ENCODE results near the gene ATP6V0C. TPM values are rescaled to one million over a fixed set of nuclear protein-coding genes. Genes with fewer than 3 reads are reported as not detected.
A peak's percentile ranks its signal among the peaks of the same experiment; 100 is the strongest.

Gene ATP6V0C
- total and polyA plus RNA-seq, 2 of the 13 experiments (the other 11 are each of a cell fraction or from before 2014, with no cell fraction given): 10.4 to 20.1 TPM

DNA sequence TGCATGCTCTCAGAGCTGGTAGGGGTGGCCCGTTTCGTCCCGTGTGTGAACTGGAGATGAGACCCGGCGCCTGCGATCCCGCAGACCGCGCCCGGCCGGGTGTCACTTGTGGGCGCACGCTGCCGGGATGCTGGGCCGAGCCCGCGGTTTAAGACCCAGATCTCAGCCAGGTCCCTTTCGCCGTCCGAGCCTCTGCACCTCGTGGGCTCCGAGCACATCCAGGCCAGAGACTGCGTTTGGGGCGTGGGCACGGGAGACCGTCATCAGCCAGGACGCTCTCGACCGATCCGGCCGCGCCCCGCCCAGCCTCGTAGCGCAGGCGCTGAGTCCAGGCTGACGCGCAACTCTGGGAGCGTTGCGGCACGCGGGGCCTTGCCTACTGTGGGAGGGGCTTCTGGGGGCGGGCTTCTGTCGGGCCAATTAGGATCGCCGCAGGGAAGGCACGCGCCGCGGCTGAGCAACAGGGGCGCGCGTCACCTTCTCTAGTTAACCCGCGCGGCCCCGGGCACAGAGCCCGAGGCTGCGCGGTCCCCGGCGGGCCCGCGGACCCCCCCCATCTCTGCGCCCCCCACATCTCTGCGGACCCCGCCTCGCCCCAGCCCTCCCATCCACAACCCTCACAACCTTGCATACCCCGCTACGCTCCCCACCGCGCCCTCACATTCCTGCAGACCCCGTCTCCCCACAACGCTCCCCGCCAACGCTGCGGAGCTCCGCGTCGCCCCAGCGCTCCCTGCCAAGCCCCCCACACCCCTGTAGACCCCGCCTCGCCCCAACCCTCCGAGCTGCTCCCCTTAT is 18.1 kb downstream of the ATP6V0C start (continued):
- TF ChIP-seq, protein P1, sequence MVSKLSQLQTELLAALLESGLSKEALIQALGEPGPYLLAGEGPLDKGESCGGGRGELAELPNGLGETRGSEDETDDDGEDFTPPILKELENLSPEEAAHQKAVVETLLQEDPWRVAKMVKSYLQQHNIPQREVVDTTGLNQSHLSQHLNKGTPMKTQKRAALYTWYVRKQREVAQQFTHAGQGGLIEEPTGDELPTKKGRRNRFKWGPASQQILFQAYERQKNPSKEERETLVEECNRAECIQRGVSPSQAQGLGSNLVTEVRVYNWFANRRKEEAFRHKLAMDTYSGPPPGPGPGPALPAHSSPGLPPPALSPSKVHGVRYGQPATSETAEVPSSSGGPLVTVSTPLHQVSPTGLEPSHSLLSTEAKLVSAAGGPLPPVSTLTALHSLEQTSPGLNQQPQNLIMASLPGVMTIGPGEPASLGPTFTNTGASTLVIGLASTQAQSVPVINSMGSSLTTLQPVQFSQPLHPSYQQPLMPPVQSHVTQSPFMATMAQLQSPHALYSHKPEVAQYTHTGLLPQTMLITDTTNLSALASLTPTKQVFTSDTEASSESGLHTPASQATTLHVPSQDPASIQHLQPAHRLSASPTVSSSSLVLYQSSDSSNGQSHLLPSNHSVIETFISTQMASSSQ (IDR thresholded peaks at IDR 0.05; ENCODE audit: low read depth): no peak
- TF ChIP-seq, protein P1 (CRISPR knock-in tag; IDR thresholded peaks at IDR 0.05; ENCODE audit: borderline replicate concordance): peak; percentile 53; the same call in 1 of the 2 replicates
- TF ChIP-seq PLRG1 (conservative IDR thresholded peaks at IDR 0.05): no peak
- TF ChIP-seq ZNF558 (CRISPR knock-in tag; IDR thresholded peaks at IDR 0.05; ENCODE audit: borderline replicate concordance): no peak
- 0 out of 2 replicates have a peak, but pooled peaks have one; percentile 33 for TF ChIP-seq NRL (CRISPR knock-in tag; IDR thresholded peaks at IDR 0.05; ENCODE audit: borderline replicate concordance)
- TF ChIP-seq, protein P2, sequence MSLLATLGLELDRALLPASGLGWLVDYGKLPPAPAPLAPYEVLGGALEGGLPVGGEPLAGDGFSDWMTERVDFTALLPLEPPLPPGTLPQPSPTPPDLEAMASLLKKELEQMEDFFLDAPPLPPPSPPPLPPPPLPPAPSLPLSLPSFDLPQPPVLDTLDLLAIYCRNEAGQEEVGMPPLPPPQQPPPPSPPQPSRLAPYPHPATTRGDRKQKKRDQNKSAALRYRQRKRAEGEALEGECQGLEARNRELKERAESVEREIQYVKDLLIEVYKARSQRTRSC (CRISPR knock-in tag; IDR thresholded peaks at IDR 0.05; ENCODE audit: low read depth): no peak
- TF ChIP-seq, protein P3, sequence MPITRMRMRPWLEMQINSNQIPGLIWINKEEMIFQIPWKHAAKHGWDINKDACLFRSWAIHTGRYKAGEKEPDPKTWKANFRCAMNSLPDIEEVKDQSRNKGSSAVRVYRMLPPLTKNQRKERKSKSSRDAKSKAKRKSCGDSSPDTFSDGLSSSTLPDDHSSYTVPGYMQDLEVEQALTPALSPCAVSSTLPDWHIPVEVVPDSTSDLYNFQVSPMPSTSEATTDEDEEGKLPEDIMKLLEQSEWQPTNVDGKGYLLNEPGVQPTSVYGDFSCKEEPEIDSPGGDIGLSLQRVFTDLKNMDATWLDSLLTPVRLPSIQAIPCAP (CRISPR knock-in tag; IDR thresholded peaks at IDR 0.05; ENCODE audit: low read depth): no peak
- 0 out of 2 replicates have a peak, but pooled peaks have one; percentile 21 for TF ChIP-seq ZNF672 (CRISPR knock-in tag; IDR thresholded peaks at IDR 0.05)
- TF ChIP-seq FOXA3 (CRISPR knock-in tag; IDR thresholded peaks at IDR 0.05): peak; percentile 62
- TF ChIP-seq NCOA5 (CRISPR knock-in tag; IDR thresholded peaks at IDR 0.05): no peak
- TF ChIP-seq ZNF772 (CRISPR knock-in tag; IDR thresholded peaks at IDR 0.05): peak; percentile 92
- no peak for TF ChIP-seq MED13 (CRISPR knock-in tag; IDR thresholded peaks at IDR 0.05)
- TF ChIP-seq HOXA9 (CRISPR knock-in tag; IDR thresholded peaks at IDR 0.05; ENCODE audit: borderline replicate concordance): no peak
- no peak for TF ChIP-seq ZNF773 (CRISPR knock-in tag; IDR thresholded peaks at IDR 0.05; ENCODE audit: borderline replicate concordance)
- TF ChIP-seq, protein P4, sequence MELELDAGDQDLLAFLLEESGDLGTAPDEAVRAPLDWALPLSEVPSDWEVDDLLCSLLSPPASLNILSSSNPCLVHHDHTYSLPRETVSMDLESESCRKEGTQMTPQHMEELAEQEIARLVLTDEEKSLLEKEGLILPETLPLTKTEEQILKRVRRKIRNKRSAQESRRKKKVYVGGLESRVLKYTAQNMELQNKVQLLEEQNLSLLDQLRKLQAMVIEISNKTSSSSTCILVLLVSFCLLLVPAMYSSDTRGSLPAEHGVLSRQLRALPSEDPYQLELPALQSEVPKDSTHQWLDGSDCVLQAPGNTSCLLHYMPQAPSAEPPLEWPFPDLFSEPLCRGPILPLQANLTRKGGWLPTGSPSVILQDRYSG (CRISPR knock-in tag; IDR thresholded peaks at IDR 0.05): no peak
- 0 out of 2 replicates have a peak, but pooled peaks have one; percentile 54 for TF ChIP-seq GATA4 (IDR thresholded peaks at IDR 0.05; ENCODE audit: borderline replicate concordance, low read depth)
- TF ChIP-seq KLF11 (CRISPR knock-in tag; IDR thresholded peaks at IDR 0.05): 0 out of 2 replicates have a peak, but pooled peaks have one; percentile 75
- peak; percentile 76; the same call in 1 of the 2 replicates for TF ChIP-seq NFATC3 (CRISPR knock-in tag; IDR thresholded peaks at IDR 0.05)
- TF ChIP-seq, protein P5, sequence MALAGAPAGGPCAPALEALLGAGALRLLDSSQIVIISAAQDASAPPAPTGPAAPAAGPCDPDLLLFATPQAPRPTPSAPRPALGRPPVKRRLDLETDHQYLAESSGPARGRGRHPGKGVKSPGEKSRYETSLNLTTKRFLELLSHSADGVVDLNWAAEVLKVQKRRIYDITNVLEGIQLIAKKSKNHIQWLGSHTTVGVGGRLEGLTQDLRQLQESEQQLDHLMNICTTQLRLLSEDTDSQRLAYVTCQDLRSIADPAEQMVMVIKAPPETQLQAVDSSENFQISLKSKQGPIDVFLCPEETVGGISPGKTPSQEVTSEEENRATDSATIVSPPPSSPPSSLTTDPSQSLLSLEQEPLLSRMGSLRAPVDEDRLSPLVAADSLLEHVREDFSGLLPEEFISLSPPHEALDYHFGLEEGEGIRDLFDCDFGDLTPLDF (CRISPR knock-in tag; IDR thresholded peaks at IDR 0.05): peak; percentile 84
- no peak for TF ChIP-seq ZNF12 (CRISPR knock-in tag; IDR thresholded peaks at IDR 0.05)
- TF ChIP-seq FLYWCH1 (CRISPR knock-in tag; IDR thresholded peaks at IDR 0.05): no peak
- TF ChIP-seq ZFP41 (CRISPR knock-in tag; IDR thresholded peaks at IDR 0.05; ENCODE audit: borderline replicate concordance): no peak
- TF ChIP-seq TP53 (CRISPR knock-in tag; conservative IDR thresholded peaks at IDR 0.05): no peak
